ENCODE data around the gene KCNN4. TPM values are rescaled to one million over a fixed set of nuclear protein-coding genes. Genes with fewer than 3 reads are reported as not detected.

The KCNN4 gene
- total RNA-seq, 4 donors from 2014 or later: 1.1 to 4.1 (median 1.7) TPM; not detected in 1

GRCh38 chr19:43797118-43797517, 16.3 kb upstream of the KCNN4 start:
- no peak overlapping the region for H3K4me3 ChIP-seq
- ATAC-seq (no peak), DNase-seq (no peak)
- in situ Hi-C loops (cut with MboI; ENCODE audit: low sequenced_read_pairs in 4 of 4): no loop called here
- no peaks in the 10 kb centered on the region for H3K4me1 ChIP-seq
- no peaks in the 10 kb centered on the region for H3K9me3 ChIP-seq
- intact Hi-C loops (cut with DNase I; ENCODE audit: low total_unique reads): no loop called here
- H3K36me3 ChIP-seq: no peaks in the 10 kb centered on the region
- no peak overlapping the region for H3K27ac ChIP-seq
- TF ChIP-seq POLR2A (IDR thresholded peaks at IDR 0.05) (no peak), CTCF (IDR thresholded peaks at IDR 0.05 in 4 of 5, conservative IDR thresholded peaks at IDR 0.05 in 1 of 5) (no peak)
- H3K27me3 ChIP-seq: peaks cover 0 to 25% (median 21%) of the 10 kb centered on the region in 3 donors

- Histone ChIP-seq H3K27ac (no peak overlapping the region), H3K9me3 (no peaks in the 10 kb centered on the region), H3K4me1 (no peaks in the 10 kb centered on the region), H3K4me3 (no peak overlapping the region), H3K36me3 (no peaks in the 10 kb centered on the region), H3K27me3 (peaks cover 0 to 2% (median 0%) of the 10 kb centered on the region in 3 donors)
- ATAC-seq (no peak), DNase-seq (no peak)
- intact Hi-C loops (cut with DNase I; ENCODE audit: low total_unique reads) (no loop called here), in situ Hi-C loops (cut with MboI; ENCODE audit: low sequenced_read_pairs in 4 of 4) (no loop called here)
- TF ChIP-seq CTCF (IDR thresholded peaks at IDR 0.05 in 4 of 5, conservative IDR thresholded peaks at IDR 0.05 in 1 of 5): no peak
Observed at GRCh38 chr19:43790587-43790986, 9.8 kb upstream of the KCNN4 start.

GRCh38 chr19:43789029-43789428, 8.3 kb upstream of the KCNN4 start:
- Histone ChIP-seq H3K27ac (no peak overlapping the region), H3K9me3 (no peaks in the 10 kb centered on the region), H3K36me3 (no peaks in the 10 kb centered on the region), H3K4me3 (no peak overlapping the region), H3K4me1 (no peaks in the 10 kb centered on the region), H3K27me3 (no peaks in the 10 kb centered on the region)
- ATAC-seq (no peak), DNase-seq (no peak)
- in situ Hi-C loops (cut with MboI; ENCODE audit: low sequenced_read_pairs in 4 of 4) (loop anchor here in 1 of 4 donors (5.0 kb wide), 1 partner anchor 42 kb away; no protein-coding TSS in a partner anchor), intact Hi-C loops (cut with DNase I; ENCODE audit: low total_unique reads) (no loop called here)
- TF ChIP-seq CTCF (IDR thresholded peaks at IDR 0.05 in 4 of 5, conservative IDR thresholded peaks at IDR 0.05 in 1 of 5) (no peak), POLR2A (IDR thresholded peaks at IDR 0.05) (no peak)

GRCh38 chr19:43786665-43787064, 5.9 kb upstream of the KCNN4 start:
- TF ChIP-seq POLR2A (IDR thresholded peaks at IDR 0.05): no peak
- no peak for TF ChIP-seq CTCF (IDR thresholded peaks at IDR 0.05 in 4 of 5, conservative IDR thresholded peaks at IDR 0.05 in 1 of 5)
- in situ Hi-C loops (cut with MboI; ENCODE audit: low sequenced_read_pairs in 4 of 4): loop anchor here in 1 of 4 donors (5.0 kb wide), 1 partner anchor 39 kb away; no protein-coding TSS in a partner anchor
- intact Hi-C loops (cut with DNase I; ENCODE audit: low total_unique reads): no loop called here
- H3K9me3 ChIP-seq: no peaks in the 10 kb centered on the region
- H3K36me3 ChIP-seq: no peaks in the 10 kb centered on the region
- no peak overlapping the region for H3K27ac ChIP-seq
- no peak overlapping the region for H3K4me3 ChIP-seq
- H3K27me3 ChIP-seq: peaks cover 0 to 2% (median 0%) of the 10 kb centered on the region in 3 donors
- ATAC-seq (peak in 1 of 2 donors; percentile 56), DNase-seq (no peak)
- no peaks in the 10 kb centered on the region for H3K4me1 ChIP-seq

Measured in gastrocnemius medialis (tissue), 4 donors.